GM18867 (cell line): ENCODE results near the gene ITGB7.

Experiments used
- ATAC-seq: cut with Tn5 transposase; IDR thresholded peaks from one replicate; pipeline ENCODE4 v1.9.1; 2021; ENCODE audit warnings: mild to moderate bottlenecking, moderate library complexity; ENCODE audit not compliant: unreplicated experiment

The ITGB7 gene

DNA sequence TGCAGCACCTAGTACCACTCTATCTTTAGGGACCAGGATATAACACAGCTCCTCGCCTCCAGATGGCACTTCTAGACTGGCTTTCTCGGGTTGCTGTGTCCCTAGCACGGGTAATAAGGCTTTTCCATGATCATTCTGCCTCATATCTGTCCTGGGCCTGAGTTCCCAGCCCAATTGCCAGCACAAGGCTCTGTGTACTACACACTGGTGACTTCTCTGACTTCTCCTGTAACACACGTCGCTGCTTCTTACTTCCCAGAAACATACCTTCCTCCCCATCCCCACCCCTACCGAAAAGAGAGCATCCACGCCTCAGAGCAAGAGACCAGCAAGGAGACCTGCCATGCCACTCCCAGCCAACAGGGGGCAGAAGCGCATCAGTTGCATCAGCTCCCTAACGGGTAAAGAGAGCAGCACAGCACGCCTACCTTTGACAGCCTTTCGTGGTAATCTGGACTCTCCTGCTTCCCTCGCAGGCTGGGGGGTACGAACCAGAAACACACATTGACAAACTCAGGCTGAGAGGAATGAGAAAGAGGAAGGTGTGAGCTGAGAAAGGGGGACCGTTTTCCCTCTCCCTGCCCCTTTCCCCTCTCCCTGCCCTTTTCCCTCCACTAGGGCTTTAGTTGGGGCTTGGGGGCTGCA, 47.7 kb downstream of the ITGB7 start:
- peak; percentile 71 for ATAC-seq

GRCh38 chr12:53152390-53152789, 54.7 kb downstream of the ITGB7 start:
- ATAC-seq, result no peak

GRCh38 chr12:53151039-53151438, 56.0 kb downstream of the ITGB7 start:
- no peak for ATAC-seq

DNA sequence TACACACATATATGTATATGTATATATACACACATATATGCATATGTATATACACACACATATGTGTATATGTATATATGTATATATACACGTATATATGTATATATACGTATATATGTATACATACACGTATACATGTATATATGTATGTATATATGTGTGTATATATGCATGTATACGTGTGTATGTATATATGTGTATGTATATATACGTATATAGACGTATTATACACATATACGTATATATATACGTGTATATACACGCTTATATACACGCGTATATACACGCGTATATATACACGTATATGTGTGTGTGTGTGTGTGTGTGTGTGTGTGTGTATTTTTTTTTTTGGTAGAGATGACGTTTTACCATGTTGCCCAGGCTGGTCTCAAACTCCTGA, 59.4 kb downstream of the ITGB7 start:
- ATAC-seq, result no peak

DNA sequence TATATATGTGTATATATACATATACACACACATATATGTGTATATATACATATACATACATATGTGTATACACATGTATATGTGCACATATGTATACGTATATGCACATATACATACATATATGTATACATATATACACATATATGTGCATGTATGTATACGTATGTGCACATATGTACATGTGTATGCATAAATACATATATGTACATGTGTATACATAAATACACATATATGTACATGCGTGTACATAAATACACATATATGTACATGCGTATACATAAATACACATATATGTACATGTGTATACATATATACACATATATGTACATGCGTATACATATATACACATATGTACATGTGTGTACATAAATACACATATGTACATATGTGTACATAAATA, 59.9 kb downstream of the ITGB7 start:
- no peak for ATAC-seq

DNA sequence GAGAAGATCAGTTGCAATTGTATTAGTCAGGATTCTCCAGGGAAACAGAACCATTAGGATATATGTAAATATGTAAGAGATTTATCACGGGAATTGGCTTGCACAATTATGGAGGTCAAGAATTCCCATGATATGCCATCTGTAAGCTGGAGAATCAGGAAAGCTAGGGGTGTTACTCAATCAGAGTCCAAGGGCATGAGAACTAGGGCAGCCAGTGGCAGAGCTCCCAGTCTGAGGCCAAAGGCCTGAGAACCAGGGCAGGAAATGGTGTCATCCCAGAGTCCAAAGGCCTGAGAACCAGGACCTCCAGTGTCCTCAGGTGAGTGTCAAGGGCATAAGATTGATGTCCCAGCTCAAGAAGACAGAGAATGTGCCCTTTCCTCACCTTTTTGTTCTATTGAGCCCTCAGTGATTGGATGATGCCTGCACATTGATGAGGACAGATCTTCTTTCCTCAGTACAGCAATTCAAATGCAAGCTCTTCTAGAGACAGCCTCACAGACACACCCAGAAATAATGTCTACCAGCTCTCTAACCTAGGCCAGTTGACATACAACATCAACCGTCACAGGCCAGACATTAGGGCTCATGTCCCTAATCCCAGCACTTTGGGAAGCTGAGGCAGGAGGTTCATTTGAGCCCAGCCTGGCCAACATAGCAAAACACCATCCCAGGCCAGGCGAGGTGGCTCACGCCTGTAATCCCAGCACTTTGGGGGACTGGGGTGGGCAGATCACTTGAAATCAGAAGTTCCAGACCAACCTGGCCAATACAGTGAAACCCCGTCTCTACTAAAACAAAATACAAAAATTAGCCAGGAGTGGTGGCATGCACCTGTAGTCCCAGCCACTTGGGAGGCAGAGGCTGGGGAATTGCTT, 61.4 kb downstream of the ITGB7 start:
- ATAC-seq, result no peak

DNA sequence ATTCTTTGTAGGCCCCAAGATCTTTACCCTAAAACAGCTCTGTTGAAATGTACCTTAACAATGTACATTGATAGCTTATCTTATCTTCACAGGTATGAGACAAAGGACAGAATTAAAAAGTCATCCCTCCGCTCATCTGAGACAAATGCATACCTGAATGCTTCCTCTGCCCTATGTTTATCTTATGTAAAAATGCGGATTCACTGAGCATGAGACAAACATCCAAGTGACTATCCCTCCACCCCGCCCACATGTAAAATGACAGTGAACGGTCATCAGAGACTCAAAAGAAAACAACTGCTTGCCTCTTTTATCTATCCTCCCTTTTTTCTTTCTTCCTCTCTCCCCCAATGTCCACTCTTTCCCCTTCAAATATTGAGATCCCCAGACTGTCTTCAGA, 63.7 kb downstream of the ITGB7 start:
- ATAC-seq, result no peak
